AG04449 (cell line): Measurements from ENCODE around the gene WDR44.

ENCODE experiments used
- CTCF ChIA-PET: fragments of 350-600 bp; formaldehyde crosslinking; extraction: SDS; loops from one replicate; lab custom pipeline; 2021; ENCODE audit warnings: antibody characterized with exemption; lab: Yijun Ruan, JAX
- POLR2A ChIA-PET: fragments of 400-600, 350-600 bp; formaldehyde crosslinking; extraction: SDS; loops from one replicate; lab custom pipeline; 2020; ENCODE audit warnings: antibody characterized with exemption, inconsistent platforms; lab: Yijun Ruan, JAX
- DNase-seq: peaks from one replicate; pipeline ENCODE4 v3.0.0-alpha.2; 2010; ENCODE audit warnings: low read depth, low spot score
- H3K4me3 ChIP-seq: 2 replicates; pipeline ENCODE4 v1.5.1; 2011; ENCODE audit warnings: low read depth, mild to moderate bottlenecking, control low read depth, low read length
- TF ChIP-seq, protein P1 (sequence below): IDR thresholded peaks from one replicate; pipeline ENCODE4 v1.5.1; 2011; ENCODE audit warnings: mild to moderate bottlenecking, moderate library complexity, low read length, control low read depth, inconsistent platforms; ENCODE audit not compliant: insufficient read depth; ENCODE audit errors: missing control alignments

WDR44 gene

DNA sequence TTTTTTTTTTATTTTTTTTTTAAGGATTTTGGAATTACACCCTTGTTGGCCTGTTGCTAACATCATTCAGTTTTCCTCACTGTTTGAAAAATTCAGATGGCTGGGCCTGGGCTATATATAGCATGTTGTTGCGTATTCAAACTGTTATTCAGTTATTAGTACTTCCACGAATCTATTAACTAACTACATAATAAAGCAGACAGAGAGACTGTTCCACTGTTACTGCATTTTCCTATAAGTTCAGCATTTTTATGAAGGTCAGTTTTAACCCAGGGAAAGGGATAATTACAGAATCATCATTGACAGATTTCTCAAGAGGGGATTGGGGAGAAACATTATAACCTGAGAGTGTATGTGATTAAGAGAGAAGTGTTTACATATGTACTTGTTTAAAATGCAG is 152.8 kb downstream of the WDR44 start:
- H3K4me3 ChIP-seq = no peak overlapping the region
- no peak for DNase-seq
- POLR2A ChIA-PET = no interaction called here
- TF ChIP-seq, protein P1, sequence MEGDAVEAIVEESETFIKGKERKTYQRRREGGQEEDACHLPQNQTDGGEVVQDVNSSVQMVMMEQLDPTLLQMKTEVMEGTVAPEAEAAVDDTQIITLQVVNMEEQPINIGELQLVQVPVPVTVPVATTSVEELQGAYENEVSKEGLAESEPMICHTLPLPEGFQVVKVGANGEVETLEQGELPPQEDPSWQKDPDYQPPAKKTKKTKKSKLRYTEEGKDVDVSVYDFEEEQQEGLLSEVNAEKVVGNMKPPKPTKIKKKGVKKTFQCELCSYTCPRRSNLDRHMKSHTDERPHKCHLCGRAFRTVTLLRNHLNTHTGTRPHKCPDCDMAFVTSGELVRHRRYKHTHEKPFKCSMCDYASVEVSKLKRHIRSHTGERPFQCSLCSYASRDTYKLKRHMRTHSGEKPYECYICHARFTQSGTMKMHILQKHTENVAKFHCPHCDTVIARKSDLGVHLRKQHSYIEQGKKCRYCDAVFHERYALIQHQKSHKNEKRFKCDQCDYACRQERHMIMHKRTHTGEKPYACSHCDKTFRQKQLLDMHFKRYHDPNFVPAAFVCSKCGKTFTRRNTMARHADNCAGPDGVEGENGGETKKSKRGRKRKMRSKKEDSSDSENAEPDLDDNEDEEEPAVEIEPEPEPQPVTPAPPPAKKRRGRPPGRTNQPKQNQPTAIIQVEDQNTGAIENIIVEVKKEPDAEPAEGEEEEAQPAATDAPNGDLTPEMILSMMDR = no peak
- CTCF ChIA-PET = interaction anchor here (1.9 kb wide), 1 partner anchor 103 kb away, joined by 5 read pairs; no protein-coding TSS in a partner anchor

DNA sequence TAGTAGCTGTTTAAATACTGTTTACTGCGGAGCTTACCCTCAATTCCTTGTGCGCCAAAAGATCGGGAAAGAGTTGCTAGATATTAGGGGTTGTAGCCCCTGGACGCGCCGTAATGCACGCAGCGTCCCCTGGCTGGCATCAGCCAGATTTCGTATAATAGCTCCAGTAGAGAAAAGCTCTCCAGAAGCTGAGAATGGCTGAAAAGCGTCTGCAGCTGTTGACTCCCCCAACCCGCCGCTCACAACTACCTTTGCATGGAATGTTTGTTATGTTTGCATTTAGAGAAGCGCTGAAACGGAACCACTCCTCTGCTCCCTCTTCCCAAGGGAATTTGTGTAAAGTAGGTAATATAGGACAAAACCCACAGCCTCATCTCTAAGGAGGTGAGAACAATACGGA is 153.4 kb downstream of the WDR44 start:
- ChIA-PET POLR2A (no interaction called here), CTCF (interaction anchor here (1.9 kb wide), 1 partner anchor 103 kb away, joined by 5 read pairs; no protein-coding TSS in a partner anchor)
- TF ChIP-seq, protein P1 = no peak
- H3K4me3 ChIP-seq = no peak overlapping the region
- no peak for DNase-seq
